HS-5 (cell line): ENCODE results near the gene PRKCH.
"Not testable (repeated sequence)": the region's sequence is repeated elsewhere in the genome, so short reads cannot be mapped to it uniquely, and the experiment has no call there.

ENCODE experiments used
- DNase-seq: peaks from one replicate; pipeline ENCODE4 v3.0.0-alpha.2; 2012; ENCODE audit warnings: low read depth

PRKCH gene

DNA sequence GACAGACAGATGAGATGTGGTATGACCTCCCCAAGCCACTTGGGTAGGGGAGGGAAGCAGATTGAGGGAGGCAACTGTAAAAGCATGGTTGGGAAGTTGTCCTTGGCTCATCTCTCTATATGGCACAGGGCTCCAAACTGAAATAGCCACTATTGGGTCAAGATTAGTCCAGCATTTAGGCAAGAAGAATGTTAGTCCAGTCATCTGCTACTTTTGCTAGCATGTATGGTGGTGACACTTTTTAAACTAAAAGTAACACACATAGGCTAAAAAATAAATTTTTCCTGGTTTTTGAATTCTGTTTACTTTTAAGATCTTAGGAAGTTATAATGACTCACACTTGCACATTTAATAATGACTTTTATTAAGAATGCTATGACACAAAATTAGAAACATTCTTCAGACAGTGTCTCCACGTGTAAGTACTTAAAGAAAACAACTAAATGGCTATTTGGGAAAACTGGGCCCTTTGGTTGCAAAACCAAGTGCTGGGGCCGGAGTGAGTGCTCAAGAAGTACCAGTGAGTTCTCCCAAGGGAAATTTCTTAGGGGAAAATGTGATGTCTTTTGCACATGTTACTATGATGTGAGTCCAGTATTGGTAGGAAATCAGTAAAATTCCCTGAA lies 194.9 kb downstream of the PRKCH start:
- no peak for DNase-seq

DNA sequence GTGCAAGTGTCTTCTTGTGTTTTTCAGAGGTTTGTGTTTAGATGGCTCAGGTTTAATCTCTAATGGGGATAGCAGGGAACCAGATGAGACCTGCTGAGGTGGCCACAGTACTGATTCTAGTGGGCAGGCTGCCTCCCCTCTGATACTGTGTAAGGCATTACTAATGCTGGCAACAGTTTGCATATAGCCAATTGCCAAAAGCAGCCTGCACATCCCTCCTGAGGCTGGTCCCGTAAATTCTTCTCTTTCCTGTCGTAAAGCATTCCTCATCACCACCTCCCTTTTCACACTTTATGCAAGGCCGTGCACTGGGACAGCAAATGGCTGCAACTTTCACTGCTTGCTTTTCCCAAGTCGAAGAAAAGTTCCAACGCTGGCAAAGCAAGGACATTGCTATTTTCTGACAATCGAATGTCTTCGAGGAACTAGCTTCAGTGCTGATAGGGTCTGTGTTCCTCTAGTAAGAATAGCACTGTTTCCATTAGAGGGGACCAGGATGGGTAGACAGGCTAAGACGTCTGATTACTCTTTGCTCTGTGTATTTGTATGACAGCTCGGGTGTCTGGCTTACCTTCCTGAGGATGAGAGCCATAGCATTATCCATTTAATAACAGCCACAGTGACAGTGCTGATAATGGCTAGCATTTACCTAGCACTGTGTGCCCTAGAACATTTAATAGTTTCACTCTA lies 195.7 kb downstream of the PRKCH start:
- no peak for DNase-seq

DNA sequence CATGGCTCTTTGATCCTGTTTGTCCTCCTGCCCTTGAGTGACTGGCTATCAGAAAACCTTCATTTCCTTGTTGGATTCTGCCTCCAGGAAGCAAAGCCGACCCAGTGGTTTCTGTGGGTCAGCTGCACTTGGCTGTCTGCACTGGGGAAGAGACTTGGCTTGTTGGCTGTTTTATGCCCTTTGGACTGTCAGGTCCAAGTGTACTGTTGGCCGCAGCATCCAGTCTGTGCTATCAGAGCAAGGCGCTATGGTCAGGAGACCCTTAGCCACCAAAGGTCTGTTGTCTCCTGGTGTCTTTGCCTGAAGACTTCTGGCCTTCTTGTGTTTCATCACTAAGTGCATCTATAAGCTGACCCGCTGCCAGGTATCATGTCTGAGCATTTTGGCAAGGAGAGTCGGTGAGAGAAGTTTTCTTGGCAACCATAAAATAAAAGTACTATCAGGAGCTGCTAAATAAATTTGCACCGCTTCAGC lies 196.6 kb downstream of the PRKCH start:
- DNase-seq: no peak

DNA sequence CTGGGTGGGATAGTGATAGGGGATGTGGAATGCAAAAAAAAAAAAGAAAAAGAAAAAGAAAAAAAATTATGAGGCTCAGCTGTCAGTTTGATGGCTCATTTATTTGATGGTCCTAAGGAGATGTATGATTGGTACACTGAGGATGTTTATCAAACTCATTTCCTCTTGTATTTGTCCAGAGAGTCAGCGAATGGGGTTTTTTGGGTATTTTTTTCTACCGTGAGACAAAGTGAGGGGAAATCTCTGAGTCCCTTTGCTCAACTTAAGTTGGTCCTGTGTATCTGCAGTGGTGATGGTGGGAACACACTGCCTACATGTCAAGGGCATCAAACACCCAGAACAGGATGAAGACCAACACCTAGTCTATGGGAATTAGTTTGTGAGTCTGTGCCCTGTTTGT lies 197.0 kb downstream of the PRKCH start:
- no peak for DNase-seq

DNA sequence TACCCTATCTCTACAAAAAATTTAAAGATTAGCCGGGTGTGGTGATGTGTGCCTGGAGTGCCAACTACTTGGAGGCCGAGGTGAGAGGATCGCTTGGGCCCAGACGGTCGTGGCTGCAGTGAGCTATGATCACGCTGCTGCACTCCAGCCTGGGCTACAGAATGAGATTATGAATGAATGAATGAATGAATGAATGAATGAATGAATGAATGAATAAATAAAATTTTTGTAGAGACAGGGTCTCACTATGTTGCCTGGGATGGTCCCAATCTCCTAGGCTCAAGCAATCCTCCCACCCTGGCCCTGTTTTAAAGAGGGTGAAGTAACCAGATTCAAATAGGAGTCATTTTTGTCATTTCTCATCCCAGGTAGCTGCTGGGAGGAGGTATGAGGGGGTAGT lies 197.7 kb downstream of the PRKCH start:
- no peak for DNase-seq

DNA sequence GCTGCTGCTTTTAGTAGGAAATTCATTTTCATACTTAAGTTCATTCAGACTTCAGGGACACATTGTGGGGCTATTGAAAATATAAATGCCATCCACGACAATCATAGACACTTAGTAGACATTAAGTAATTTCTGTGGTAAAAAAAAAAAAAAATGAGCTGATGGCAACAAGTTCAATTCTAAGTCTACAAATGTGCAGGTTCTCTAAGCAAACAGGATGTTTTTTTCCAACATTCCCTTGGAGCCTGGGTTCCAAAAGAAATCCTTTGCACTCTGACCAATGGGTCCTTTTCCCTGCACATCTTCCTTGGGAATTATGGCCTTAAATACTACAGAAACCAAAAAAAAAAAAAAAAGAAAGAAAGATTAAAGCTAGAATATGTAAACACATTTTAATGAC lies 198.4 kb downstream of the PRKCH start:
- no peak for DNase-seq

DNA sequence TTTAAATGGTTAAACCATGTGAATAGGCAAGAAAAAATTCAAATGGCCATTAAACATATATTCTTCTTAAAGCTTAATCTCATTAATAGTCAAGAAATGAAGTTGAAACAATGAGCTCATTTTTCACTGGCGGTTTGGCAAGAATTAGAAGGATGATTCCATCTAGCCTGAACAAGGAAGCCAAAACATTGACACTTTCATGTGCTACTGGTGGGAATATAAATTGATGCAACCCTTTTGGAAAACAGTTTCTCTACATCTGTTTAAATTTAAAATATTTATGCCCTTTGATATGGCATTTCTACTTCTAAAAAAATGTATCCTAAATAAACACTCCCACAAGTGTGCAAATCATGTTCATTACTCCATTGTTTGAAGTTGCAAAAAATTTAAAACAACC lies 199.2 kb downstream of the PRKCH start:
- no peak for DNase-seq

DNA sequence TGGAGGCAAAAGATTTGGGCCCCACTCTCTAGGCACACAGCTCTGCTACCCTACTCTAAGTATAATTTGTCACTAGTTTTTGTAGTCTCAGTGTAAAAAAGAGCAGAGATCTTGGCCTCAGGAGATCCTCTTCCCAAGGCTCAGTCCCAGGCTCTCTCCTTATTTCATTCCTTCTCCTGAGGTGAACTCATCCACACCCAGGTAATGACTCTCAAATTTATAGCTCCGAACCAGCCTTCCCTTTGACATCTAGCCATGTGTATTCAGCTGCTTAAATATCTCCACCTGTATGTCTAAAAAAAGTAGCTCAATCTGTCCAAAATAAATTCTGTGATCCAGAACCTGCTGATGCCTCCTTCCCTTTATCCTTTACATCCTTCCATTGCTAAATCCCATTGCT lies 200.4 kb downstream of the PRKCH start:
- DNase-seq: no peak

DNA sequence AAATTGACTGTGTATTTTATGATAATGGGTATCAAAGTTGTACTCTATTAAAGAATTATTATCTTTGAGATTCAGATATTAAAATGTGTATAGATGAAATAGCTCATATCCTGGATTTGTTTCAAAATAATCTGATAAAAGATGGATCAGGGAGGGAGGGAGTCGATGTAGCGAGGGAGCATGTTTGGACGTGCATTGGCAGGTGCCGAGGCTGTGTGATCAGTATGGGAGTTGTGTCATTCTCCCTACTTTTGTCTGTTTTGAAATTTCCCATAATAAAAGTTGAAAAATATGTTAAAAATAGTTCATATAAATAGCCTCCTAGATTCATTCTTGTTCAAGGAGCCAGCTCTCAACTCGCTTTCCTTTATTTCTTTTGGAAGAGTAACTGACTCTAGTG lies 202.4 kb downstream of the PRKCH start:
- DNase-seq: no peak

DNA sequence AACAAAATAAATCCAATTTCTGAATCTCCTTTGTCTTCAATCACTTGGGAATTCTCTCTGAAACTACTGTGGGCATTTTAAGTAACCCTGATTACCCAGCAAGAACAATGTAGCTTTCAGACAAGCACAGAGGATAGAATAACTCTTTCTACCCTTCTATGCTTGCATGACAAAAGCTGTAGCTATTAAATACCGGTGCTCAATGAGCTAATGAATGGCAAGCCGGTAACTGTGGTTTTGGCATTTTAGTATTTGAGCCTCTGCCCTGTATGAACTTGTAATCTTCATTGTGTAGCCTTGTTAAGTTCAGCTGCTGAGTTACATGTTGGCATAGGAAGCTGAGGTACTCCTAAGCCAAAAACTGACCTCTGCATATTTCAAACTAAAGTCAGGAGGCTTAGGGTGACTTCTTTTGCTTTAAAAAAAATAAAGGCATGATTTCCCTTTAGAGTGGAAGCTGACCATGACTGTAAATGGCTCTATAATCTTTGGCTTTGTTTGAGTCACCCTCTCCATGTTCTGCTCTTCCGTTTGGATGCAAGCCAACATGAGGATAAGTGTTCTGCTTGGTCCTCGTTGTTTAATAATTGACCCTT lies 202.9 kb downstream of the PRKCH start:
- no peak for DNase-seq

DNA sequence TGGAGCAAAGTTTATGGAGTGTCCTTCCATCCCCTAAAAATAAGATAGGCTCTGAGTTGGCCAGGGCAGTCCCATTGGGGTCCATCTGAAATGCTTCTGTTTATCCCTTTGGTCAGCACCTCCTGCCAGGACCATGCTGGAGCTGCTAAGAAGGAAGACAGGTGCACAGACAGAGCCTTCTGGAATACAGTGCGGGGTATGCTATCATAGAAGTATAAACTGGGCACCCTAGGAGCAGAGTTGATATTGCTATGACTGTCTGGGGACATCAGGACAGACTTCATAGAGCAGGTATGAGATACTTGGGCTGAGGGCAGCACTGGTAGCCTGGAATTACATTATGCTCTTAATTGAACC lies 203.5 kb downstream of the PRKCH start:
- DNase-seq: no peak

DNA sequence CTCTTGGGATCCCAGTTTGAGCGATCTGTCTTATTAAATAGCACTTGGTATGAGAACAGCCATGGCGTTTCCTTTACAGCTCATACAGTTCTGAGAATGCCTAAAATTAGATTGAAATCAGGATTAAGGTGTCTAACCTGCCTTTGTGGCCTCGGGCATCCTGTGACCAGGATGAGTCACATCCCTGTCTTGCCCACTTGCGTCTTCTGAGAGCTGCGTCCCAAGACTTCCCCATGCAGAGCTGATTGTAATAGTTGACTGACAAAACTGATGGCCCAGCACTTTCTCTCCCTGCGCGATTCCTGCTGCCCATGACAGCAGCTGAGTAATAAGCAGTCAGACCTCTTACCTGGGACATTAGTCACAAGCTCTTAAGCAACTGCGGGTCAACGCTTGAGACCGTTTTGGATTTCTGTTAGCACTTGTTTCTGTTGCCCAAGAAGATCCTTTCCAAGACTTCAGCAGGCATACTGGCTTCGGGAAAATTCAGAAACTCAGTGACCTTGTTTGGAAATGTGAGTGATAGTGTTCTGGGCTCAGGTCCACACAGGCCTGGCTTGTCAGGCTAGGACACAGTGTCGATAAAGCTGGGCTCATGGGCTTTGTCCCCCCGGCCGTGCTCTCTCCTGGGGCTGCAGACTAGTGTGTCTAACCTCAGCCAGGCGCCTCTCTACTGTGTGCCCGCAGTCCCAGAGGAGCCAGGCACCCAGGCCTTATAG lies 204.1 kb downstream of the PRKCH start:
- no peak for DNase-seq

DNA sequence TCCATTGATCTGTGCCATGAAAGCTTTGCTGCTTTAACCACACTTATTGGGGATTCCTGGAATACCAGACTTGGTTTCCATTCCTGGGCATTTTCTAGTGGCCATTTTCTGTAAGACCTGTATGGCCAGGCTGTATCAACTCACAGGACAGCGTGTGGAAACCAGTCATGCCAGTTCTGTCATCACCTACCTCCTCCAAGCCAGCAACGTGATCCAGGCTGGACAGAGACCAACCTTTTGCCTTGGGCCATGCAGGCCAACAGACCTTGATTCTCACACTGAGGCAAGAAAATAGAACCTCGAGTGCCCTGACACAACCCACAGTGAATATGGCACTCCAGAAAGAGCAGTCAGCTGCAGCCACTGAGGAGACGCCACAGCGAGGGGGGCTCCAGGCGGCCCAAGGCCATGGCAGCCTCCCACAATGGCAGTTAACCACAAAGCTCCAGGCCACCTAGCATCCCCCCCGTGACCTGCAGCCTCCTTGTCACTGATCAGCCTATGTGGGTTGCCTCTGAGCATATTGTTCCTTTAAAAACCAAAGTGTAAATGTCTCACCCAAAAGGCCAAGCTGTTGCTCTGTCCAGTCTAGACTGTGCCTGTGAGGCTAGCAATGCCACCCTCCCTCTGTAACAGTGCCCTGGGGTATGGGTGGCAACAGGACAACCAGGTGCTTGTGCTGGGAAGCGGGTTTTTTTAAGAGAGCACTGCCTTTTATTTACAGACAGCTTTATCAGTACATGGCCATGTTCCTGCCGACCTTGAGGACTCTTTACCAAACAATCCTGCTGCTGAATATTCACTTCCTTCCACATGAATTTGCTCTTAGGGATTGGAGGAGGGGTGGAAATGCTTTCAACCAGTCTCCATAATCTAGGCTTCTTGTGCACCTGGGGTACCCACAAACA lies 205.3 kb downstream of the PRKCH start:
- no peak for DNase-seq

DNA sequence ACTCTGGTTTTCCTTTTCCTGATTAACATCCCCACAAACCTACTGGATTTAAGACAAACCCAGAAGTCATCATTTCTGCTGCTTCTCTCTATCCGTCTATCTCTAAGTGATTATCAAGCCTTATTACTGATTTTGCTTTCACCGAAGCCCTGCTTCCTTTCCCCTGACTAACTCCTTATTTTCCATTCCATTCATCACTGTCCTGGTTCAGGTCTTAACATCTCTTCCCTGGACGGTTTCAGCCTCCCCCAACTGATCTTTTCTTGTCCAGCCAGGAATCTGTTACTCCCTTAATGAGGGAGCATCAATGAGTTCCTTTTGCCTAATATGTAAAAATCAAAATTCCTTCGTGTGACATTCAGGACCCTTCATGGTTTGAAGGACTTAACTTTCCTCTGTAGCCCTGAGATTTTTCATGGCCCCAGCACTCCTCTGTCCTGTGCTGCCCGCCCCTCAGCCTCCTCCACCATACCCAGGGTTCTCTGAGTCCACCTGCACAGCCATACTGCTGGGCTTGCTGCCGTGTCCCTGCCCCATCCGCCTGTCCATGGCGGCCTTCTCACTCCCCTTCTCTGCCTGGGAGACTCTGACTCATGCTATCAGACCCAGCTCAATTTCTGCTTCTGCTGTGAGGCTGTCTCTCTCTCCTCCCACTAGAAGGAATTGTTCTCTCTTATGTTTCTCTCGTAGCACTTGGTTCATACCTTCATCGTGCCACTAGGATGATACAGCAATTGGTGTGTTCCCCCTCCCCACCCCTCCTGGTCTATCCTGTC lies 206.1 kb downstream of the PRKCH start:
- no peak for DNase-seq

DNA sequence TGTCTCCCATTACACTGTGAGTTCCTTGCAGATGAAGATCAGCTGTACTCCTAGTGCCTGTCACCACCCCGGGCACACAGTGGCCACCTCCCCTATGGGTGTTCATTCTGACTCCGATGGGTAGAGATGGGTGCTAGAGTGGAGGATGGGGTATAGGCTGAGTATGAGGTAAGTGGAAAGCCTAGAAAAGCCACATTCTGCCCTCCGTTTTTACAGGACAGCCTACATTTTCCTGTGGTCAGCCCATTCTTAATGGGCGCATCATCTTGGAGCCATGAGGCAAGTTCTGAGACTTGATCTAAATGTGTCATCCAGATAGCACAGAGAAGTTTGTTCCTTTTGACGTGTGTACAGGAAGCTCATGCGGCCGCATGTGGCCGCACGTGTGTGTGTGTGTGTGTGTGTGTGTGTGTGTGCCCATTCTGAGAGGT lies 207.2 kb downstream of the PRKCH start:
- DNase-seq: peak; percentile 81

DNA sequence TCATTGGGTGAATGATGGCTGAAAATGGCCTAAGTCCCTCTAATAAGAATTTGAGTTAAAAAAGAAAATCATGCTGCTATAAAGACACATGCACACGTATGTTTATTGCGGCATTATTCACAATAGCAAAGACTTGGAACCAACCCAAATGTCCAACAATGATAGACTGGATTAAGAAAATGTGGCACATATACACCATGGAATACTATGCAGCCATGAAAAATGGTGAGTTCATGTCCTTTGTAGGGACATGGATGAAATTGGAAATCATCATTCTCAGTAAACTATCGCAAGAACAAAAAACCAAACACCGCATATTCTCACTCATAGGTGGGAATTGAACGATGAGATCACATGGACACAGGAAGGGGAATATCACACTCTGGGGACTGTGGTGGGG lies 208.0 kb downstream of the PRKCH start:
- not testable (repeated sequence) for DNase-seq

DNA sequence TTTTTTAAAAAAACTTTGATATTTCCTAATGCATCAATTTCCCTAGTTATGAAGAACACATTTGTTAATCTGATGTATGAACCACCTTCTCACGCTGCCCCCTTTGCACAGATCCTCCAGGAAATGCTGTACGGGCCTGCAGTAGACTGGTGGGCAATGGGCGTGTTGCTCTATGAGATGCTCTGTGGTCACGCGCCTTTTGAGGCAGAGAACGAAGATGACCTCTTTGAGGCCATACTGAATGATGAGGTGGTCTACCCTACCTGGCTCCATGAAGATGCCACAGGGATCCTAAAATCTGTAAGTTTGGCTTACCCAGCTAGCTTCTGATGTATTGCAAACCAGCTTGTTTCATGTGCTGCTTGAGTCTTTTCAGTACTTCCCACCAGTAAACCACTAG lies 208.9 kb downstream of the PRKCH start:
- no peak for DNase-seq

DNA sequence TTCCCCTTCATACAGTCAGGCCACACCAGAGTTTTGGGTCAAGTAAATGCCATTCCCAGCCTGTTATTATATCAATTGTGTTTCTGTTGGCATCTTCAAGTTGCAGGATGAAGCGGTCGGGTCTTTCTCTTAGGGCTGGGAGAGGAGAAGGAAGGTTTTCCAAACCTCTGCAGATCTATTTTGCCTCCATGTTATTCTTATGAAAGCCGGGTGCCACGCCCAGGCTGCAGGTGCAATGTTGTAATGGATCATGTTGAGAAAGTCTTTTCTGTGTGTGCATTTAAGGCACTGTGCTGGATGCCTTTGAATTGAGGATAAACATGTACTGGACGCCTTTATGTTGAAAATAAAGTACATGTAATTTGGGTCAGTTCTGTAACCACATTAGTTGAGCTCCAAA lies 209.5 kb downstream of the PRKCH start:
- no peak for DNase-seq

DNA sequence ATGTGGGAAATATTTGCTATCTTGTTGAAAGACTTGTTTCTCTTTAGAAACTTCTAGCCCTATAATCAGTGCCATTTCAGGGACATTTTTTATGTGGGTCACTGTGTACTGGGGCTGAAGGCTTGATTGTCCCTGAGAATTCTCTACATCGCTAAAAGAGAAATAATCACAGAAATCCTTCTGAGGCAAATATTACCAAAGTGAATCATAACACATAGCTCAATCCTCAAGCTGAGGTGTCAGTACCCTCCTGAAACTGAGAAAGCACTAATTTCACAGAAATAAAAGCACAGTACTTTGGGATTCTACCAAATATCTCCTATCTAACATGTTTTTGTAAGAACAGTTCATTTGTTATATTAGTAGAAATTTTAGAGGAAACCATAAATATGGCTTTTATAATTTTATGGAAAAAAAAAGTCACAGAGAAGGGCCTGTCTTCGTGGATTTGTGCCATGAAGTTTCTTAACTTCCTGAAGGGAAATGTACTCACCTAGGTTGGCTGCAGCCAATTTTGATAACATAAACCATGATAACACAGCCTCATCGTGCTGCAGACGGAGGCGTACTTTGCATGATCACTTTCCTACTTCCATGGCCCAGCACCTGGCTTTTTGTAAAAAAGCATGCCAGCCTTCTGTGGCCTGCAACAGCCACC lies 210.2 kb downstream of the PRKCH start:
- DNase-seq: no peak

DNA sequence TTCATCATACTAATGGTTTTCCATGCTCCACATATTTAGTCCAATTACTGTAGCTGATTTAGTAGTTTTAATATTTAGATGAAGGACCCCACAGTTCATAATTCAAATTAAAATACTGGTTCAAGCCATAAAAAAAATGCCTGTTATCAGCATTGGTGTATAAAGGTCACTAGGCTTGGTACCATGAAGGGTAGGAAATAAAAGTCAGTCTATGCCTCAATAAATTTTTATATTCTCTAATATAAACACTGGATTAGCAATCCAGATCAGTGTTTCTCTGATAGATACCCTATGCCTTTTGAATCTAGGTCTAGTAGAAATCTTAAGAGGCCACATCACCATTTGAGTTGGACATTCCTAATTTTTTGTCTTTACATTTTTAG lies 210.7 kb downstream of the PRKCH start:
- no peak for DNase-seq

DNA sequence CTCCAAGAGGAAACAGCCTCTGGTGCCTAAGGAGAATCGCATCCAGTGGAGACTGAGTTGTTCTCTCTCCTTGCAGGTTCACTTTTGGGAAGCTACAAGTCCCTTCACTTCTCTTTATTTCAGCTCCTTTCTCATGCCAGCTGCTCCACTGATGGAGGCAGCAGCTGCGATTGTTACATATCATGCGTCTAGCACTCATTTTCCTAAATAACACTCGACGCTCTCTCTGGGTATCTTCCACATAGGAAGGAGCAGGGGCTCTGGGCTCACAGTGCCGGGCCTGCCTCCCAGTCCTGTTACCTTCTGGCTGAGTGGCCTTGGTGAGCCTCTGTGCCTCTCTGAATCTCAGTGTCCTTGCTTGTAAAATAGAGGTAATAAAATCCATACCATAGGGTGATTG lies 211.4 kb downstream of the PRKCH start:
- no peak for DNase-seq
